DMS 273 treated with DMSO at 0.1 percent for 48 hours (cell line): ENCODE measurements around the gene CHI3L1.

Experiments
- DNase-seq: peaks from one replicate; lab custom pipeline; 2025; lab: John Stamatoyannopoulos, UW

Gene CHI3L1

DNA sequence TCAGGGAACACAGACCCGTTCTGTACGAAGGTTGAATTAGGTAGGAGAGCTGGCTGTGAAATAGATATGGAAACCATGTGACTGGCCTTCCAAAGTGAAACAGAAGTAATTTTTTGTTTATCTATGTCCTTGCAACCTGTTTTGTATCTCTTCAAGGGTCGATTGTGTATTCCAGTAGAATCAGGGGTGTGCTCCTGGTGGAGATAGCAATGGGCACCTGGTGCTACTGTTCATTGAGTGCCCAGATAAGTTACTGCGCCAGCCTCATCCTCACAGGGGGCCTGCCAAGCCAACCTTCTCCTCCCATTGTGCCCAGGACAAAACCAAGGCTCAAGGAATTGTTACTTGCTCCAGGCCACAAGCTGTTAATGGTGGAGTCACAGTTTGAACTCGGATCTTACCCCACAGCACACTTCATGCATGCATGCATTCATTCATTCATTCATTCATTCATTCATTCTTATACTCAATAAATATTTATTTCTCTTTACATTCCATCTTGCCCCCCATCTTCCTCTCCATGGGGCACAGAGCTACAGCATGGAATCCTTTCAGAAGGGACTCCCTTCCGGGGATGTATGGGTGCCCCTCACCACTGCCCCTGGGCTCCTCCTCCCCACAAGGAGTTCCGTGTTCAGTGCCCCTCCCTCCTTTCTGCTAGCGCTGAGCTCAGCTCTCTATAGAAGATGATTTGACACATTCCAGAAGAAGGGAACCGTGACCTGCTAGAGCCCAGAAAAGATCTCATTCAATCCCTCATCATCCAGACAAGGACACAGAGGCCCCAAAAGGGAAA lies 34.9 kb downstream of the CHI3L1 start:
- DNase-seq, result no peak

DNA sequence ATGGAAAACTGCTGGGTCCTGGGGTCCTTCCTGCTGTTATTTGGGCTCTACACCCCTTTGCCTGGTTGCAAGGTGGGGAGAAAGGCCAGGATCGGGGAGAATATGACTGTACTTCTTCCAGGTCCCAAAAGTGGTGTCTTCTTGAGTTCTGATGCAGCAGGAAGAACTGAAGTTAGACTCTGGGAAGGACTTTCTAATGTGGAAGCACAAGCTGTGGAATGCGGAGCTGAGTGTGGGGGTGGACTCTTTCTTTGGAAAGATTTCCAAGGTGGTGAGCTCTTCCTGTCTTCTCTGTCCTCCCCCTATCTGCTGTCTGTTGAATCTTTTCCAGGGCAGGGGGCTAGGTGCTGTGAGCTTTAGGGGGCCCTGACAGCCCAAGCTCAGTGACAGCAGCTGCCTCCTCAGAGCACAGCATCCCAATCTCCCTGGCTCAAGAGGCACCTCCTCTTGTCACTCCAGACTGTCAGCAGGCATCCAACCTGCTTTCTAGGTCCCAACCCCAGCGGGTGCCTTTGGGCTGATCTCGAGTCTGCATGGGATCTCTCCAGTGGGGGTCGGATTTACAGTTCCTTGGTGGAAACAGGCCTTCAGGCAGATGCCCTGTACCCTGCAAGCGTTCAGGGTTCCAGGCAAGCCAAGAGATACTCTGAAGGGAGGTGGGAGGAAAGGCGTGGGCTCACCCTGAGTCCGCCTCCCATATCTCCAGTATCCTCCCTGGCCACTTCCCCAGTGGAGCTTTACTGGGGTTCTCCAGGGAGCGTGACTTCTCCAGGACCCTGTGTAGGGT lies 35.8 kb downstream of the CHI3L1 start:
- no peak for DNase-seq

DNA sequence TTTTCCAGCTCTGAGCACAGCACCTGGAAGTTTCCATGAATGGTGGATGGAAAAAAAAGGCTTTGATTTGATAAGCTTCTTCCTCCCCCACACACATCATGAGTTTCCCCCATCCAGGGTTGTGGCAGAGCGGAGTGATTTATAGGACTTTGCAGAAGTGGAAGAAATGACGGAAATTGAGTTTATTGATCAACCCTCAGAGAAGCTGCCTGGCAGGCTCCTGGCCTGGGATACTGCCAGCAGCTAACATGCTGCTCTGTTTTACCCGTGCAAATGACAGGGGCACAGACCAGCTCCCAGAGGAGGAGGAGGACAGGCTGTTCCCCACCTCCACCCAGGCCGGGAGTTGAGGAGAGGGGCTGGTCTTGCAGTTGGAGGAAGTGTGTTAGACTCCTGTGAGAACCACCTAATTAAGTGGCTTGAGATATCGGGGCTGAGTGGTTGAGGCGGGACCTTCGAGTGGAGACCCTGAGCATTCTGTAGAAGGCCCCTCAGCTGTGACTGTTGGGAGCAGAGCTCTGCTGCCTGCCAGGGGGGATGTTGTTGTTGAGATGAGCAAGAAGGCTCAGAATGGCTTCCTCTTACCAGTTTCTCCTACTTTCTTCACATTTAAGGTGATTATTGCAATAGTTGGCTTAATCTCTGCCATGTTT lies 37.2 kb downstream of the CHI3L1 start:
- DNase-seq, result no peak

DNA sequence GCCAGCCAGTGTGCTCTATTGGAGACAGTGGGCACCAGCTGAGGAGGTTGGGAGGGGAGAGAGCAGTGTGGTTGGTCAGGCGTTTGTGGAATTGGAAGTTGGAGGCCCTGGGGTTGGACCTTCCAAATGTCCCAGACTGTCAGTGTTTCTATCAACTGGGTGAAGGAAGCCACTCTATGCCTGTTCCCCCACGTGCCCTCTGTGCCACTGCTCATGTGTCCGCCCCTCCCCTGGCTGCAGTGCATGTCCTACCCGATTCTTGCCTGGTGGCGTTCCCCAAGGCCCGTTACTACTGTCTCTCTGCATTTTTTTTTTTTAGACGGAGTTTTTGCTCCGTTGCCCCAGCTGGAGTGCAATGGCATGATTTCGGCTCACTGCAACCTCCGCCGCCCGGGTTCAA lies 37.9 kb downstream of the CHI3L1 start:
- DNase-seq, result no peak

DNA sequence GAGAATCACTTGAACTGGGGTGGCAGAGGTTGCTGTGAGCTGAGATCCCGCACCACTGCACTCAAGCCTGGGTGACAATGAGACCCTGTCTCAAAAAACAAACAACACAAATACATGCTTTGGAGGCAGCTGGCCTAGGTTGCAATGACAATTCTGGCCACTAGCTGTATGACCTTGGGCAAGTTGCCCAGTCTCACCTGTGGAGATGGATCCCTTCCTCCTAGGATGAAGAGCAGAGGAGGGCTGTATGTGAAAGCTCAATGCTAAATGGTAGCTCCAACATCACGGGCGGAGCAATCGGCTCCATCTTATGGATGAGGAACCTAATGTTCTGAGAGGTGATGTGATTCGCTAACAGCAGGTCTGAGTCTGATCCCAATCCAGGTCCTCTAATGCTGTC lies 38.4 kb downstream of the CHI3L1 start:
- DNase-seq, result no peak

DNA sequence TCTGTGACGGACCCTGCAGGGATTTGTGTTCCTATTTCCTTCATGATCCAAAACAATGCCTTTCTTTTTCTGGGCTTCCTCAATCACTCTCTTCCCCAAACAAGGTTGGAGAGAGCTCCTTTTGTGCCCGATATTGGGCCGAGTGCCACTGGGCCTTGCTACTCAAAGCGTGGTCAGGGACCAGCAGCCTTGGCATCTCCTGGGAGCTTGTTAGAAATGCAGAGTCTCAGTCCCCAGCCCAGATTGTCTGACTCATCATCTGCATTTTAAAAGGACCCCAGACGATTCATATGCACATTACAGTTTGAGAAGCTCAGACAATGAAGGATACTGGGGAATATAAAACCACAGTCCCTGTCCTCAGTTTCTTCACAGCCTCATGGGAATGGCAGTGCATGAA lies 39.1 kb downstream of the CHI3L1 start:
- no peak for DNase-seq

DNA sequence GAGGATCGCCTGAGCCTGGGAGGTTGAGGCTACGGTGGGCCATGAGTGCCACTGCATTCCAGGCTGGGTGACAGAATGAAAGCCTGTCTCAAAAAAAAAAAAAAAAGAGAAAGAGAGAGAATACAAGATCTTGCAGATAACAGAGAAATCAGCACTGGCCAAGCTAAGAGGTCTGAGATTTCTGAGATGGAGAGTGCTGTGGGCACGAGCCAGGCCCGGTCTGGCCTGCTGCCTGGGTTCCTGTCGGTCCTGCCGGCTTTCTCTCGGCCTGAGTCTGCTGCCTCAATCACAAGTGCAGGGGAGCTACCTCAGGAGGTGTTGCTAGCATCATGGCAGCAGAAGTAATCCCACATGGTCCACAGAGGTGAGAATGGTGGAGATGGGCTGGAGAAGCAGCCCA lies 40.0 kb downstream of the CHI3L1 start:
- DNase-seq, result no peak

DNA sequence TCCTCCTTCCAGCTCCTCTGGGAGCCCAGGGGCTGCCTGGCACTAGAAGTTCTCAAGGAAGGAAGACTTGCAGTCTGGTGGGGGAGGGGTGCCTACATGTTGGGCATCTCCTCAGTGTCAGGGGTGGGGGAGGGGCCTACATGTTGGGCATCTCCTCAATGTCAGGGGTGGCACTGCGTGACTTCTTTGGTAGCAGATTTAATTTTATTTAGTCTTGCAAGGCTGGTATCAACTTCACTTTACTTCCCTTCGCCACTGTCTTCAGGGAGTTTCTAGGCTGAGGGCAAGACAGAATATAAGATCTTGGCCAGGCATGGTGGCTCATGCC lies 40.5 kb downstream of the CHI3L1 start:
- no peak for DNase-seq

DNA sequence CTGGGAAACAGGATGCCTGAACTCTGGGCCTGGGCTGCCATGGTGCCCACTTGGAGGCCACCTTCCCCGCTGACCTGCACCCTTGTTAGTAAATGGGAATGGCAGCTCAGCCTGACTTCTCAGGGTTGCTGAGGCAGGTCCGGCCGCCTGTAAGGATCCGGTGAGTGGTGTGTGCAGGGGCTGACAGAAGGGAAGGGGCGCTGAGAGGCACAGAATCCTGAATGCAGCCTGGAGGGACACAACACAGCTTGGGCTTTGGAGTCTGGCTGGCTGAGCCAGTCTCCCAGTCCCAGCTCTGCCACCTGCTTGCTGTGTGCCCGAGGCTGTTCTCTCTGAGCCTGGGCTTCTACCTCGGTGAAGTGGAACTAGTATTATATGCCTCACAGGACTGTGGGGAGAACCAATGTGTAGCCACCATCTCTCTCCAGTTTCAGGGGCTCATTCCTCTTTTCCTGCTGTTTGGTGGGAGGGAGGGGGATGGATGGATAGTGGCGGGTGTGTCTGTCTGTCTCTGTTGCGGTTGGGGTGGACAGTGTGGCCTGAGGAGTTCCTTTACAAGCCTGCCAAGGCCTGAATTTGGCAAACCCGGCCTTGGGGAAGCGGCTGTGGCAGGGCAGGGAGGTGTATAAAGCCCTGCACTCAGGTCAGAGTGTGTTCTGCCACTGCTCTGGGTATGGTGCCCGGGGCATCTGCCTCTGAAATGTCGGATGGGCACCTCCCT lies 41.0 kb downstream of the CHI3L1 start:
- no peak for DNase-seq

DNA sequence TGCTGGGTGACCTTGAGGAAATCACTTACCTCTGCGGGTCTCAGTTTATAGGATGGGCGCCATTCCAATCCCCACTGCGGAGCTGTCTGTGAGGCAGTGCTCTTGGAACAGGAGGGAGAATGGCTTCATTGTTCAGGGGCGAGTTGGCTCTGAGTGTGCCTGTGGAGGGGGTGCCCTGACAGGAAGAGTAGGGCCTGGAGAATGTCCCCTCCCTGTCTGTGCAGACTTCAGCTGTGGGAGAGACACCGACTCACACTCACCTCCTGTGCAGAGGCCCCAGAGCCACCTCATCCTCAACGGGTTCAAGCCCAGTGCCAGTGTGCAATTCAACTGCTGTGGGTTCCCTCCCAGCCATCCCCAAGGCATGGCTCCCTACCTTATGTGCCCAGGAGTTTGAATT lies 41.8 kb downstream of the CHI3L1 start:
- no peak for DNase-seq

DNA sequence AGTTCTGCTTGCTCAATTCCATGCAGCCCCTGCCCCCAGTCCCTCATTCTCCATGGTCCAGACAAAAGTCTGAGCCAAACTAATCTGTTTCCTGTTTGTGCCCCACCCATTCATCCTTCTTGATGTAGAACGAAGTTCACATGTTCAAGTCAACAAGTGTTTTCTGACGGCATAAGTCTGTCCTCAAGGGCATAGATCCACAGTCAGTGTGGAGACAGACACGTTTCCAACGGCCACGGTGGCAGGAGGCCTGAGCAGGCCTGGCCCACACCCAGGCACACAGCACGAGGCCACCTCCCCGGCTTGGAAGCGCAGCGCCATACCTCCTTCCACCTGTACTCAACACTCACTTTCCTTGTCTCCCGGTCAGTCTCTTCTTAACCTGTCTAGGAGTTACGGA lies 42.9 kb downstream of the CHI3L1 start:
- DNase-seq, result no peak

DNA sequence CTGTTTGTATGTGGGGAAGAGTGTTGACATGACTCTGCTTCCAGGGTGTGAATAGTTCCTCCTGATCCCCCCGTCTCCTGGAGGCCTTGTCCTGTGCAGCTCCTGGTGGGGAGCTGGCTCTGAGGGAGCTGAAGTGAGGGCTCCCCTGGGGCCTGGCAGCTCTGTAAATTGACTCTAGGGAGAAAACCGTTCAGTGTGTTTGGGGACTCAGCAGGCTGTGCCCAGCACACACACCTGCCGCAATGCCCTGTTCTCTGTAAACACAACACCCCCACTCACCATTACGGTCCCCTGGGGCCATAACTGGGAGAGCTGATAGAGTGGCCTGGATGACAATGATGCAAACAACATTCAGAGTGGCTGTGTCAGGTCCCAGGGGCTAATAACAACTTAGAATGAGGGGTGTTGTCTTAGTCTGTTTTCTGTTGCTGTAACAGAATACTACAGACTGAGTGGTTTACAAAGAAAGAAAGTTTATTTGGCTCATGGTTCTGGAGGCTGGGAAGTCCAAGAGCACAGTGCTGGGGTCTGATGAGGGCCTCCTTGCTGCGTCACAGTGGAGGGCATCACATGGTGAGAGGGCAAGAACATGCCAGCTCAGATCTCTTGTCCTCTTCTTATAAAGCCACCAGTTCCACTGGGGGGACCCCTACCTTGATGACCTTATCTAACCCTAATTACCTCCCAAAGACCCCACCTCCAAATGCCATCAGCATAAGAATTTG lies 43.7 kb downstream of the CHI3L1 start:
- DNase-seq, result no peak

DNA sequence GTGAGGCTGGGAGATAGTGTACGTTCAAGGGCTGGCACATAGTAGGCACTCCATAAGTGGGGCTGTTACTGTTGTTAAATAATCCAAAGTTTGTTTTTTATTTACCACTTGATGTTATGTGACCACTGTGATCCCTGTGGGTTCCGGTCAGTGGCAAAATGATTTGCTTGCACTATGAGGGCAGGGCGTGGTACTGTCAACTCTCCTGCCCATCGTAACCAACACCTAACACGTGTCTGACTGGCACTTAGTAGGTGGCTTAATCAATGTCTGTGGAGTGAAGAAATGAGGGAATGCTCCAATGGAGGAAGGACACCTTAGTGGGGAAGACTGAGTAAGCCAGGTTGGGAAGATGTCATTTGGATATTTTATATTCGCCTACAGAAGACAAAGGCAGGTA lies 44.4 kb downstream of the CHI3L1 start:
- no peak for DNase-seq

DNA sequence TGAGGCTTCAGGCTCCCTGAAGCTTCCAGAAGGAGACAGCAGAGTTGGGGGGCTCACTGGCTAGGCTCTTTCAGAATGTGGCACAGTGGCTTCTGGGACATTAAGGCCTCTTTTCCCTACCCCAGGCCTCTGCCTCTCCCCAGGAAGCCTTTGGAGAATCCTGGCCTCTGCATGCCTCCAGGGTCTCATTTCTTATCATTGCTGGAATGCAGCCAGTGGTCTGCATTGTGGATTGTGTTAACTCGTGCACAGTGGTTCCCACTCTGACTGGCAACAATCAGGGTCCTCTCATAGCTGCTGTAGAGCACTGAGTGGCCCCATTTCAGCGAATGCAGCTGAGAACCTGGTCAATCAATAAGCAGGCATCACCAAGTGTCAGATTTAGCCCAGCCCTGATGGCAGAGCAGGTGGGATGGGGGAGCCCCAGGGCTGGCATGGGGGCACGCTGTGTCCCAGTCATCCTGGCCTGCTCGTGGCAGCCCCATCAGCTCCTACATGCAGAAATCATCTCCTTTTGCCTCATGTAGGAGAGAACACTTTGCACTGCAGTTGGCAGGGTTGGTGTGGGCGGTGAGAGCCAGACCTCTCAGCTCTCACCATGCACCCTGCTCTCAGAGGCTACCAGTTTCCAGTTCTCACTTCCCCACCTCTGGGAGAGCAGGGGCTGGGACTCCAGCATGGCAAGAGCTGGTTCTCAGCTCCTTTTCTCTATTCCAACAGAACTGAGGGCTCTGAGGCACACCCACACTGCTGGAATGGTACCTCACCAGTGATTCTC lies 45.6 kb downstream of the CHI3L1 start:
- no peak for DNase-seq

DNA sequence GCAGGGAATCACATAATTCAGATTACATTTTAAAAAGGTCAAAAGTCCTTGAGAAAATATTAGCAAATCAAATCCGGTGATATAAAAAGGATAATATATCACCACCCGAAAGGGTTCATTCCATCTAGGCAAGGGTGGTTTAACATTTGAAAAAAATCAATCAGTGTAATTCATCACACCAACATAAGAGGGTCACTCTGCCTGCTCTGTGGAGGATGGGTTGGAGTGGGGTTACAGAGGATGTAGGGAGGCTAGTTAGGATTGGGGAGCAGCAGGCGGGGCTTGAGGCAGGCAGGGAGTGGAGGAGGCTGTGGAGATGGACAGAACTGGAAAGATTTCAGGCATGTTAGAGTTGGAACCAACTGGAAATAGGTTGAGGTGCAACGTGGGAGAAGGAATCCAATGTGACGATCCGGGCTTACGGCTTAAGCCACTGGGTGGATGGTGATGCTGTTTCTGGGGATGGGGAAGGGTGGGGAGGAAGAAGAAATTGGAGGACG lies 46.5 kb downstream of the CHI3L1 start:
- DNase-seq, result no peak

DNA sequence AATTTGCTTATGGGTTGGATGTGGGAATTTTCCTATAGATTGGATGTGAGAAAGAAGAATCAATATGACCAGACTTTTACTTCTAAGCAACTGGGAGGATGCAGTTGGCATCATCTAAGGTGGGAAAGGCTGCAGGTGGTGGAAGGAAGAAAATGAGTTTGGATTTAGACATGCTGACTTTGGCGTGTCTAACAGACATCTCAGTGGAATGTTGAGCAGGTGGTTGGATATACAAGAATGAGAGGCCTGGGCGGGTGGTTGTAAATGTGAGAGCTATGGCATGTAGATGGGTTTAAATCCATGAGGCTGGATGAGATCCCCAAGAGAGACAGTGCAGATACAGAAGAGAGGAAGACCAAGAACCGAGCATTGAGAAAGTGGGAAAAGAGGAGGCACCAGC lies 48.4 kb downstream of the CHI3L1 start:
- DNase-seq, result no peak

DNA sequence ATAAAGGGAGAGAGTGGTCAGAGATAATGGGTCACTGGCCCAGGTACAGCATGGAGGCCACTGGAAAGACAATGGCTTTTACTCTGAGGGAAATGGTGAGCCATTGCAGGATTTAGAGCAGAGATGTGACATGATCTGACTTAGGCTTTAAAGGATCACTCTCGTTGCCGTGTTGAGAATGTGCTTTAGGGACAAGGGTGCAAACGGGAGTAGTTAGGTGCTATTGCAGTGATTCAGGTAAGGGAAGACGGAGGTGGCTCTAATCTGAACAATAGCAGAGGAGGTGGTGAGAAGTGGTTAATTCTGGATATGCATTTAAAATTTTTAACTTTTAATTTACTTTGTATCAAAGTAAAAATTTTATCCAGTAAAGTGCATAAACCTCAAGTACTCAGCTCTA lies 49.2 kb downstream of the CHI3L1 start:
- no peak for DNase-seq

DNA sequence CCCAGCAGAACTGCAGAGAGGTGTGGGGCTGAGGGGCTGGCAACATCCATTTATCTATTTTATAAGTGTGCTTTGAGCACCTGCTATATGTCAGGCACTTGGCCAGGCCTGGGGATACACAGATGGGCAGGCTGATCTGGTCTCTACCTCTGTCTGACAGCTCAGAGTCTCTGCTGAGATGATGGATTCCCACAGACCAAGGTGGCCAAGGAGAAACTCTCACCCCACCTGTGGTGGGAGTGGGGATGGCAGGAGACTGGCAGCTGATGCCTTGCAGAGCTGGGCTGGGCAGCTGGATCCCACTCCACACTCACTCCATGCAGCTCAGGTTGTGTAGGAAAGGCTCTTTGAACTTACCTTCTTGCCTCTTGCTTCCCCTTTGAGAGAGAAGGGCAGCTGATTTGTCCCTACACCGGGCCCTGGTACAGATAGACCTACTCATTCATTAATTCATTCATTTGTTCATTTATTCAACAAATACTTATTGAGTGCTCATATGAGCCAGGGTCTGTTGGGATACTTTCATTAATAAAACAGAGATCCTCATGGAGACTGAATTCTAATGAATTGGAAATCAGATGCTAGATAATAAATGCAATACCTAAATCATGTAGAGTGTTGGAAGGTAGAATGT lies 50.0 kb downstream of the CHI3L1 start:
- no peak for DNase-seq

DNA sequence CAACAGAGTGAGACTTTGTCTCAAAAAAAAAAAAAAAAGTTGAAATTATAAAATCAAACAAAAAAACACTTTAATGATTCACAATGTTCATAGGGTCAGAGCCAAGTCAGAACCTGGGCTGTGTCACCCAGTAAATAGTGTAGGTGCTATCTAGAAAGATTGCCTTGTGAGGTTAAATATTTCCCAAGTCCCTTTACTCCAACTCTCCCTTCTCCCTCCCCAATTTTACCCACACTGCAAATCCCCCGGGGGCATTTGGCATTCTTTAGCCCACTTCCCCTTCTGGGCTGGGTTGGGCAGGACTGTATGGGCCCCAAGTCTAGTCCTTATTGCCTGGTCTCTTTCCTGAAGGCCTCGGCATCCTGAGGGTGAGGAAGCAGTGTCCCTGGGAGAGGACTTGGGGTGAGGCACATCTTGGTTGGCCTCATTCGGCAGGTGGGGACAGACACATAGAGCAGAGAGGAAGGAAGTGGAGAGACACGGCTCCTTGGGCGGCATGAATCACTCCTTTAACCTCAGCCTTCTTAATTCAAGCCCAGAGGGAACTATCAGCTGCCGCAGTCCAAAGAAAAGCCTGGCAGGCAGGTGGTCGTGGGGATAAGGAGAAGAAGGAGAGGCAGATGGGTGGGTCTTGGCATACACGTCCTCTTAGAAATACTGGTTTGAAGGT lies 50.7 kb downstream of the CHI3L1 start:
- DNase-seq, result no peak
